GM12873 (cell line): ENCODE data around the gene ADCK1.
A peak's percentile ranks its signal among the peaks of the same experiment; 100 is the strongest.

ENCODE experiments used
- TF ChIP-seq, protein P1 (sequence below): IDR thresholded peaks from 2 replicates; pipeline ENCODE4 v1.5.1; 2012; ENCODE audit warnings: low read depth, mild to moderate bottlenecking, moderate library complexity, low read length, control low read depth; ENCODE audit not compliant: insufficient read depth; ENCODE audit errors: missing control alignments

Gene ADCK1

DNA sequence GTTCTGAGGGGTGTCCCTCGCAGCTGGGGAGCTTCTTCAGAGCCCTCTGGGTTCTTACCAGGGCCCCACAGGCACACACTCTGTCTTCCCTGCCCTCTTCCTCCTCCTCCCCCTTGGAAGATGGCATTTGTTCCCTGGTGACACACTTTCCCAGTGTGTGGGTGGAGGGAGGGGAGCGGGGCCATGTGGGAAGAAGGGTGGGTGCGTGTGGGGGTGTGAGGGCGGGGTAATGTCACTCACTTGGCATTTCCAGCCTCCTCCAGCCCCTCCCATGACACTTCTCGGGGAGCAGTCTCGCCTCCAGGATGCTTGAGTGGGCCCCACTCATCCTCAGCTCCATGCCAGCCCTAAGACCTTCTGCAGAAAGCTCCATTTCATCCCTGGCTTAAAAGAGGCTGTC, 61.3 kb downstream of the ADCK1 start:
- TF ChIP-seq, protein P1, sequence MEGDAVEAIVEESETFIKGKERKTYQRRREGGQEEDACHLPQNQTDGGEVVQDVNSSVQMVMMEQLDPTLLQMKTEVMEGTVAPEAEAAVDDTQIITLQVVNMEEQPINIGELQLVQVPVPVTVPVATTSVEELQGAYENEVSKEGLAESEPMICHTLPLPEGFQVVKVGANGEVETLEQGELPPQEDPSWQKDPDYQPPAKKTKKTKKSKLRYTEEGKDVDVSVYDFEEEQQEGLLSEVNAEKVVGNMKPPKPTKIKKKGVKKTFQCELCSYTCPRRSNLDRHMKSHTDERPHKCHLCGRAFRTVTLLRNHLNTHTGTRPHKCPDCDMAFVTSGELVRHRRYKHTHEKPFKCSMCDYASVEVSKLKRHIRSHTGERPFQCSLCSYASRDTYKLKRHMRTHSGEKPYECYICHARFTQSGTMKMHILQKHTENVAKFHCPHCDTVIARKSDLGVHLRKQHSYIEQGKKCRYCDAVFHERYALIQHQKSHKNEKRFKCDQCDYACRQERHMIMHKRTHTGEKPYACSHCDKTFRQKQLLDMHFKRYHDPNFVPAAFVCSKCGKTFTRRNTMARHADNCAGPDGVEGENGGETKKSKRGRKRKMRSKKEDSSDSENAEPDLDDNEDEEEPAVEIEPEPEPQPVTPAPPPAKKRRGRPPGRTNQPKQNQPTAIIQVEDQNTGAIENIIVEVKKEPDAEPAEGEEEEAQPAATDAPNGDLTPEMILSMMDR = no peak

DNA sequence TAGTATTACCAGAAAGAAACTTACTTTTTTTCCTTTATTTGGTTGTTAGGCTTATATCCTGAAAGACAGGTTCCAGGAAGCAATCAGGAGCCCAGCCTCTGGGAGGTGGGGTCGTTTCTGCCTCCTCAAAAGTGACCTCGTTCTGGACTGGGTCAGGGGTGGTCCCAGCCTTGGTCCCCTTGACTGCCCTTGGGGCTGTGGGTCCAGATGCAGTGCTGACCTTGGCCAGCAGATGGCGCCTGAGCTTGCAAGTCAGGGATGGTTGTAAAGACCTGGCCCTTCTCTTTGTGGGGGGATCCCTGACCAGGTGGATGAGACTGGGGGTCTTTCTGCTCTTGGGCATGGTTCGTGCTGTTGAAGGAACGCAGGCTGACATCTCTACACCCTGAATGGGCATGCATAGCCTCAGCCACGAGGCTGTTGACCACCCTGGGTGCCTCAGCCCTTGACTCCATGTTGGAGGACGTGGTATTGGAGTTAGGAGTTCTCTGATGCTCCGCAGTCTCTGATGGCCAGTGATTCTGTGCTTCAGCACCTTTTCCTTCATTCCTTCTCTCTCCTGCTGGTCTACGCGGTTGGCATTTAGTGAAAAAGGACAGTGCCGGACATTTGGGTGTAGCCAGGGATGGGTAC, 62.4 kb downstream of the ADCK1 start:
- TF ChIP-seq, protein P1 = peak; percentile 99

DNA sequence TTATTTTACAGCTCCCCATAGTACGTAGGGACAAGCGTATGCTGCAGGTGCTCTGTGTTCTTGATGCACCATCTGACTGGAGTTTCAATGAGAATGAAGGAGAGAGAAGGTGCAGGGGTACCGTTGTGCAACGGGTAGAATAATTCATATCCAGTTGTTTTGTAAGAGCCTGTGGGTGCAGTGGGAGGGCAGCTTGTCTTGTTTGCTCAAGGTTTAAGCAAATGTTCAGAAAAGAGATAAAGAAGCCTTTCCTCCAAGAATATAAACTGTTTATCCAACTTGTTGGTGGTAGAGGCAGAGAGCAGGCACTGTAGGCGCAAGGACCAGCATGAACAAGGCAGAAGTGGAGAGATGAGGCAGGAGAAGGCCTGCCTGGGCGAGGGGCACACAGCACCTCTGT, 64.2 kb downstream of the ADCK1 start:
- TF ChIP-seq, protein P1 = no peak

DNA sequence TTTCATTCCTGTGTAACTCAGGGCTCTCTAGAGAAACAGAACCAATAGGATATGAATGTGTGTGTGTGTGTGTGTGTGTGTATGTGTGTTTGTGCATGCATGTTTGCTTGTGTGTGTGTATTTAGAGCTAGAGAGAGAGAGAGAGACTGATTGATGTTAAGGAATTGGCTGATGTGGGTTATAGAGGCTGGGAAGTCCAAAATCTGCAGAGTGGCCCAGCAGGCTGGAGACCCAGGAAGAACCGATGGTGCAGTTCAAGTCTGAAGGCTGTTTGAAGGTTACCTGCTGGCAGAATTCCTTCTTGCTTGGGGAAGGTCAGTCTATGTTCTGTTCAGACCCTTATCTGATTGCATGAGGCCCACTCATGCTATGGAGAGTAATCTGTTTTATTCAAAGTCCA, 64.7 kb downstream of the ADCK1 start:
- TF ChIP-seq, protein P1 = no peak

DNA sequence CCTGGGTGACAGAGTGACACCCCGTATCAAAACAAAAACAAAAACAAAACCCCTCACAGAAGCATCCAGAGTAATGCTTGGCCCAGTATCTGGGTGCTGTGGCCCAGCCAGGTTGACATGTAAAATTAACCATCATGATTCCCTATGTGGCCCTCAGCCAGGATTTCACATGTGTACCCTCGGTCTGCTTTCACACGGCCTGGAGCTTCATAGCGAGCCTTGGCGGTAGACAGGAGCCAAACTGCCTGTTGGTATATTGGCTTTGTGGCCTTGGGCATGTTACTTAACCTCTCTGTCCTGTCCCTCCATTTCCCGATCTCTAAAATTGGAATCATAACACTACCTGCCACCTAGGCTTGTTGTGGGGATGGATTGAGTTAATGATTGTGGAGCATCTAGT, 65.5 kb downstream of the ADCK1 start:
- TF ChIP-seq, protein P1 = no peak

- TF ChIP-seq, protein P1 = no peak
Observed at GRCh38 chr14:77866932-77867331, 67.0 kb downstream of the ADCK1 start.

- TF ChIP-seq, protein P1 = no peak
Observed at GRCh38 chr14:77867476-77867875, 67.6 kb downstream of the ADCK1 start.
